ENCODE results near the gene INTS3. TPM values are rescaled to one million over a fixed set of nuclear protein-coding genes. Genes with fewer than 3 reads are reported as not detected.
A peak's percentile ranks its signal among the peaks of the same experiment; 100 is the strongest.
"Not testable (repeated sequence)": the region's sequence is repeated elsewhere in the genome, so short reads cannot be mapped to it uniquely, and the experiment has no call there.

INTS3 gene
- polyA plus RNA-seq, 1 donor, result 142 TPM

DNA sequence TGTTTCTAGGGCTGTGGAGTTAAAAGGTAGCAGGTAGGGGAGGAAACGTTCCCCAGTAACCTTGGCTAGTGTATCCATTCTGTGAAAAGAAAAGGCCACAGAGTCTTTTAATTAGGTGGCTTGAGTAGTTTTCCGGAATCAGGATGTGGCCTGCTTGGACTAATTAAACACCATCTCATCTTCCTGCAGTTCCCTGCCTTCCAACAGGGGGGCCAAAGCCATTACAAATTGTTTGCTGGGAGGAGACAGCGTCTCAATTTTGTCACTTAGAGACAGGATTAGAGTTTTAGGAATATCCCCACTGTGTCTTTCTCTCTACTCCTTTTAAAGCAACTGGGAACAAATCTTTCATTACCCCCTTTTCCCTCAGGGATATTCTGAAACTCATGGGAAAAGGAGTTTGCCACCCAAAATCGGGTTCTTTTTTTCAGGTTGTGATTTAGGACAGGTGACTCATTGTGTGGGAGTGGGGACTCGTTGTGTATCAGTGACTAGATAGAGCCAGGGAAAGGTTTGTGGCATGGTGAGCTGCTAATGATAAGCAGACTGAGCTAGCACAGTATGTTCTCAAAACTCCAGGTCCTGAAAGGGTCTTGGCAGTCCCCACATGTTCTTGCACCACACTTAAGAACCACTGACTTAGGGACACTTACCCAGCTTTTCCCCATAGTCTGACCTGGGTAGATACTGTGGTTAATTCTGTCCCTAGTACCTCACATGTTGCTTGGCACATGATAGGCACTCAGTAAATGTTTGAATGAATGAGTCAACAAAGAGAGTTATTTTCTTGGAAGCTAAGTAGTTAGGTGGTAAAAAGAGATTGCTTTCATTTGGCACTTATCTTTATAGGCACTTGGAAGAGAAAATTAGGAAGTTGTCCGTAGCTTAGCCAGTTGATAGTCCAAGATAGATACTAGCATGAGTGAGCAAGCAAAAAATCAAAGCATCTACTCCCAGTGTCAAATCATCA, 22.5 kb downstream of the INTS3 start:
- DNase-seq, result no peak

DNA sequence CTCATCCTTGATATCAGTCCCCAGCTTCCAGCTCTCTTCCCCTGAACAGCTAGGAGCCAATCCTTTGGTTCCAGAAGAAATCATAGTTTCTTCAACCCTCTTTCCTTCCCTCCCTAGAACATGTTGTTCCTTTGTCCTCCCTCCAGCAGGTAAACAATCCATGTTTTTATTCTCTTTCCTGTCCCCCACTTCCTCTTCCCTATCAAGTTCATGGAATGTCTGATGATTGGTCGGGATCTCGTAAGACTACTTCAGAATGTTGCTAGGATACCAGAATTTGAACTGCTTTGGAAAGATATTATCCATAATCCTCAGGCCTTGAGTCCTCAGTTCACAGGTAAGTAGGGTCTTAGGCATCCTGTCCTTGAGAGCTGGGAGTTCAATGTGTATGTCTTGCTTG, 24.2 kb downstream of the INTS3 start:
- no peak for DNase-seq

DNA sequence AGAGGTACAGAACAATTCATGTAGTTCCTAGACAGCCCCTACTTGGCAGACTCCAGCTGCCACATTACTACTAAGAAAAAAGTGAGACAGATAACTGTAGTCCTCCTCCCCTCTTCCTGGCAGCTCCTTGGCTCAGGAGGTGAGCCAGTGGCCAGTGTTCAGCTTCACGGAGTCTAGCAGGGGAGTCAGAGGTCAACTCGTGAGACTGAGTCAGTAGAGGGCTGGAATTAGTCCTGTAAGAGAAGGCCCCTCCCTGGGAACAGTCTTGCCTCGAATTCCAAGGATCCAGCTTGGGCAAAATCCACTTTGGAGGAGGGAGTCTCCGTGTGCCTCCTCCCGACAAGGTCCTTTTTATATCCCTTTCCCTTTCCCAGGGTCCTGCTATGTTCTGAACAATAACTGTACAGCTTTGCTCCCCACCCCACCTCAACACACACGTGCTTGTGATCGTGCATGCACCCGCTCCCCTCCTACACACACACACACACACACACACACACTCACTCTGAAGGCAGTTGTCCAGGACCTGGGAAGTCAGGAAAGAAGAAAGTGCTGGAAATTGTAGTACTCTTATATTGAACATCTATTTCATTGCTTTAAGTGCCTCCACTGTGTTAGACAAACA, 24.8 kb downstream of the INTS3 start:
- no peak for DNase-seq

DNA sequence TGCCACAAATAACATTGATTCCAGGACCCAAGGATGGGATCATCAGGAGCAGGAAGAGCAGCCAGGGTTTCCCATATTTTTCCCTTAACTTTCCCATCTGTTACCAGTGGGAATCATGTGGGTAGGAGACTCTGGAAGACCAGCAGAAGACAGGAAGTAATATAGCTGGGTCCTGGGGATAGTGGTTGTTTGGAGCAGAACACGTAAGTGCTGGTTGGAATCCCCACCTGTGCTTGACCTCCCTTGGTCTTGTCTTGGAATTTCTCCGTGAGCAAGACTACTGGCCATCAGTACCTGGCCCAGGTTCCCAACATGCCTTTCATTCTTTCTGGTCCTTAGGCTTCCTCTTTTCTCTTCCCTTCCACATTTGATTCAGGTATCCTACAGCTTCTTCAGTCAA, 26.4 kb downstream of the INTS3 start:
- DNase-seq, result no peak

DNA sequence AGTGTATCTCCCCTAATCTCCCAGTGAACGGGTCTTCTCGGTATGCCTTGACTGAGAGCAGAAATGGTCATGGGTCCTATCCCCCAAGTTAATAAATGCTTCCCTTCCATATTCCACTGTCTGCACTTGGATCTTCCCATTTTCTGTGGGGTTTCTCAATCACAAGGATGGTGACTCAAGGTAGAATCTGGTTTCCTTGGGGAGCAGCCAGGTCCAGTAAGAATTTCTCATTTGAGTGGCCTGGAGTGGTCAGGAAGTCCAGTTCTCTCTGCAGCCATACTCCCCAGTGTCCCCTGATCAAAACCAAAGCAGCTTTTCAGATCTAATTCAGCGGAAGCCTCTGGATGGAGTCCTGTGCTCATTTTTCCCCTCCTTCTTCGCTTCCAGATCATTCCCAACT, 32.6 kb downstream of the INTS3 start:
- DNase-seq, result no peak

DNA sequence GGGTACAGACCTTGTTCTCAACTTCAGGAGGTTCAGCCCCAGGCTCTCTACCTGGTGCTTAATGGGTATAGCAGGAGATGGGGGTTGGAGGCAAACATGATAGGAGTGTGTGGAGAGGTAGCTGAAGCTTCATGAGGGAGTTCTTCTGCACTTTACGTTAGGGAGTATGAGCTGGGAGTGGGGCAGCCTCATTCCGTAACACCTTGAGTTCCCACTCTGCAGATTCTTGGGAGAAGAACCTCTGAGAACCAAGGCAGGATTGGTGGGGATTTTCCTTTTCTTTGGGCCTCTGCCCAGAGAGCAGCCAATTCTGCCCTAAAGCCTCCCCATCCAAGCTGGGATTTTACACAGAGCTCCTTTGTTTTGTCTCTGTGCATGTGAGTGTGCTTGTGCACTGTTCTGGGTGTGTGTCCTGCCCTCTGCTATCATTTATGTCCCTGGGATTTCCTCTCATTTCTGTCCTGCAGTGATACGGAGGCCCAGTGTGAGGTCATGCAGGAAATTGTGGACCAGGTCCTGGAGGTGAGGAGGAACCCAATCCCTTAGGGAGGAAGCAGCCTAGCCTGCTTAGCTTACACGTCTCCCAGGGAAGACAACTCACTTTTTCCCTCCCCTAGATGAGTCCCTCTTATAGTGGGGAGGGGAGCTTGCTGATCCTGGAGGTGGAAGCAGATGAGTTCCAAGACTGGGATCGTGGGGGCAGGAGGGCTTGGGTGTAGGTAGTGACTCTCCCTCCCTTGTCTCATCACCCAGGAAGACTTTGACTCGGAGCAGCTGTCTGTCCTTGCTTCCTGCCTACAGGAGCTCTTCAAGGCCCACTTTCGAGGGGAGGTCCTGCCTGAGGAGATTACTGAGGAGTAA, 35.7 kb downstream of the INTS3 start:
- no peak for DNase-seq

DNA sequence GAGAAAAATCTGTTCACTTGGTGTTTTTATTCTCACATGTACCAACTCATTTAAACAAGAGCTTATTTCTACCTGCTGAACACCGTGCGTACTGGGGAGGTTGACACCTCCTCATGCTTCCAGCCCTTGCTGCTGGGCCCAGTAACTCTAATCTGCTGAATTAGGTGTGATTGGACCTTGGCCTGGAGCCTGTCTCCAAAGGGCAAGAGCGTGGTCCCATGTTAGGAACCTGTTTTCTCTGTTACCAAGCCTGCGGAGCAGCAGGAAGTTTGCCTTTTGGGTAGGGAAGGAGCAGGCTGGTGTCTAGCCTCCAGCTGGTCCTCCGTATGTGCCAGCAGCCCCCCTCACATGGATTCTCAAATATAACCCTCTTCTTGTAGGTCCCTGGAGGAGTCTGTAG, 36.5 kb downstream of the INTS3 start:
- DNase-seq, result no peak

DNA sequence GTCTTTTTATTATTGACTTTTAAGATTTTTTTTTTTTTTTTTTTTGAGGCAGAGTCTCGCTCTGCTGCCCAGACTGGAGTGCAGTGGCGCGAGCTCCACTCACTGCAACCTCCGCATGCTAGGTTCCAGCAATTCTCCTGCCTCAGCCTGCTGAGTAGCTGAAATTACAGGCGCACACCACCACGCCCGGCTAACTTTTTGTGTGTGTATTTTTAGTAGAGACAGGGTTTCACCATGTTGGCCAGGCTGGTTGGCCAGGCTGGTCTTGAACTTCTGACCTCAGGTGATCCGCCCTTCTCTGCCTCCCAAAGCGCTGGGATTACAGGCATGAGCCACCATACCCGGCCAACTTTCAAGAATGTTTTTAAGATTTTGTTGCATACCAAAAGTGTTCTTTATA, 38.8 kb downstream of the INTS3 start:
- DNase-seq, result not testable (repeated sequence)

DNA sequence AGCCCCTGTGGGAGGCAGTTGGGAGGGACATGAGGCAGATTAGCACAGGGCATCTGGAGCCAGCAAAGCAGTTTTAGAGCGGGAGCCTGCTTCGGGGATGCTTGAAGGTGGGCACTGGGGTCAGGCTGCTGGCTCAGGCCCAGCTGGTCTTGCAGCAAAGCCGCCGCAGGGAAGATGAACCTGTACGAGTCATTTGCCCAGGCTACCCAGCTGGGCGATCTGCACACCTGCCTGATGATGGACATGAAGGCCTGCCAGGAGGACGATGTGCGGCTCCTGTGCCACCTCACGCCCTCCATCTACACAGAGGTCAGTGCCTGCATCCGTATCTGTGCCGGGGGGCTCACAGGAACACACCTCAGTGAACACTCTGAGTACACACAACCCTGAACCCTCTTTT, 39.7 kb downstream of the INTS3 start:
- DNase-seq, result no peak

DNA sequence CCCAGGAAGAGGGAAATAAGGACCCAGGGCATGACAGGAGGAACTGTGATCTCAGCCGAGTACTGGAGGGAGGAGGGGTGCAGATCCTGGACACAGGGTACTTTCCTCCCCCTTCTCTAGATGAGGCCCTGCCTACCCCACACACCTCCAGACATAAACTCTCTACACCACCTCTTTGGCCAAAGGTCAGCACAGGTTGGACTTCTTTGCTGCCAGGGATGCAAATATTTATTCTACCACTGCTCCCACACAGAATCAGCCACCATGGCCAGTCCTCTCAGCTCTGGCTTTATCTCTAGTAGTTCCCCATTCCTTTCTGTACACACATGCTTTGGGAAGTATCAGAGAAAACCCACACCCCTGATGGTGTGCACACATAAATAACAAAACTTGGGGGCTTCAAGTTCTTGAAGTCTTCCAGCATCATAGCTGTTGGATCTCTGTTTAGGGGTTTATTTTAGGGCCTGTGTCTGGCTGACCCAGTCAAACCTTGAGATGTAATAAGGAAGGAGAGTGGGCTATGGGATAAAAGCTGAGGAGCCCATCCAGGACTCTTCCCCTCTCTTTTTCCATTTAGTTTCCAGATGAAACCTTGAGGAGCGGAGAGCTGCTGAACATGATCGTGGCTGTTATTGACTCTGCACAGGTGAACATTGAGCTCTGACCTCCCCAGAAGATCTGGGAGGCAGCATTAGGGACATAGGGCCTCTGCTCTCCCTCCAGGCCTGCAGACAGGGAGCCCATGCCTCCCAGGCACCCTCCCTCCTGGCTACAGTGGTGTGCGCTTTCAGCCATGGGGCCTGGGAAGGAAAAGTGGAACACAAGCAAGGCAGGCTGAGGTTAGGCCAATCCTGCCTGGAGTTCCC, 40.7 kb downstream of the INTS3 start:
- no peak for DNase-seq

DNA sequence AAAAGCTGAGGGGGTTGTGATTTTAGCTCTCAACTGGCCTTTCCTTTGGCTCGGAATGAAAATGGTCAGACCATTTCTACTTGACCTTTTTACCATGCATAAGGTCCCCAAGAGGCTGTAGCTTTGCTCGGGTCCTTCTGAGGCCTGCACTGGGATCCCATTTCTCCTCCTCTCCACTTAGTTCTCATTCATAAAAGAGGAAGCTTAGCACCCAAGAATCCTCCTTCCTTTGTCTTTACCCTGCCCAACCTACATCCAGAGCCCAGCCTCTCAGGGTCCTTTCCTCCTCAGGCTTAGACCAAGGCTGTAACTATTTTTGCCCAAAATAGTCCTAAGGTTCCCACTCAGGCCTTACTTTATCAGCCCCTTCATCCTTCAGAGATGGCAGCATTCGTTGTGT, 41.4 kb downstream of the INTS3 start:
- no peak for DNase-seq

DNA sequence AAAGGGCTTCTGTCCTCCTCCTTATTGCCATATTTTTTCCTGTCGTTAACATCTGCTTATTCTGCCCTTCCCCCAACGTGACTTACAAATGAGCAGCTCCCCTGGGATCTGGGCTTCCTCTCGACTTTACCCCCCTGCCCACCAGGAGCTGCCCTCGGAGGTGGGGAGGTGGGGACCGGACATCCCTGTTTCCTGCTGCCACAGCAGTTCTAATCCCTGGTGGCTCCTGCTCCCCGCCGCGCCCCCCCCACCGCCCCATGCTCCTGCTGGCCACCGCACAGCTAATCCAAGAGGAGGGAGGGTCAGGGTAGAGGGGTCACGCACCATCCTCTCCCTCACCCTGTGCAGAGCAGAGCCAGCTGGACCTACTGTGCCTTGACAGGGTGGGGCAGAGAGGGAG, 42.9 kb downstream of the INTS3 start:
- DNase-seq, result no peak

DNA sequence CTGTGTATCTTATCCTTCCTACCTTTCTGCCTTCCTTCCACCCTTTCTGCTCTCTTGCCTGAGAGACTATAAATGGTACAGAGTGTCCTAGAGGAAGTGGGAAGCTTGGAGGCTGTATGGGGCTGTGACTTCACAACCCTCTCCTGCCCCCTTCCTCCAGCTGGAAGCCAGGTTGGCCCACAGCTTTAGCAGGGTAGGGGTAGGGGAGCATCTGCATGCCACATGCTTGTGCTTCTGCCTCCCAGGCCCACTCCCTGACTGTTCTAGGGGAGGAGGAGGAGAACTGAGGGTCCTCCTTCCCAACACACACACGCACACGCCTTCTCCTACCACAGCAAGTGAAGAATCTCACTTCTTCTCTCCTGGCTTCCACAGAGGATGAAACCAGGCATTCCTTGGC, 43.4 kb downstream of the INTS3 start:
- no peak for DNase-seq

DNA sequence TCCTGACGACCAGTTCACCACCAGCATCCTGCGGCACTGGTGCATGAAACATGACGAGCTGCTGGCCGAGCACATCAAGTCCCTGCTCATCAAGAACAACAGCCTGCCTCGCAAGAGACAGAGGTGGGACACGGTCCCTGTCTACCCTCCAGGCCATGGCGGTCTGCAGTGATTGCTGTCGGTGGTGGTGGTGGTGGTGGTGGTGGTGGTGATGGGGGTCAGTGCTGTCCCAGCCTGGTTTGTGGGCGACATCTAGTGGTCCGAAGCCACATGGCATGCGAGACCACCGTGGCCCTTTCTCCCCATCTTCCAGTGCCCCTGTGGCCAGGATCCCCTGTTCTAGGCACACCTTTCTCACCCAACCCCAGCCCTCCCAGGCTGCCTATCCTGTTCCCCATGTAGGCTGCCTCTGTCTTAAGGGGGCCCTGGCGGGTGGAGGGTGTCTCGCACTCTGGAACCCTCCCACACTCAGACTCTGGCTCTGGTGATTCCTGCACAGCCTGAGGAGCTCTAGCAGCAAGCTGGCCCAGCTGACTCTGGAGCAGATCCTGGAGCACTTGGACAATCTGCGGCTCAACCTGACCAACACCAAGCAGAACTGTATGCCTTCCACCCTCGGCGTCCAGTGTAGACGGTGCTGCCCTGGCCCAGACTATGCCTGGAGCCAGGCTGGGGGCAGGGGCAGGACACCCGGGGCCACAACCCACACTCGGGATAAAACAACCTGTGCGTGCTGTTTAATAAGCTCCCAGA, 44.2 kb downstream of the INTS3 start:
- DNase-seq, result no peak

DNA sequence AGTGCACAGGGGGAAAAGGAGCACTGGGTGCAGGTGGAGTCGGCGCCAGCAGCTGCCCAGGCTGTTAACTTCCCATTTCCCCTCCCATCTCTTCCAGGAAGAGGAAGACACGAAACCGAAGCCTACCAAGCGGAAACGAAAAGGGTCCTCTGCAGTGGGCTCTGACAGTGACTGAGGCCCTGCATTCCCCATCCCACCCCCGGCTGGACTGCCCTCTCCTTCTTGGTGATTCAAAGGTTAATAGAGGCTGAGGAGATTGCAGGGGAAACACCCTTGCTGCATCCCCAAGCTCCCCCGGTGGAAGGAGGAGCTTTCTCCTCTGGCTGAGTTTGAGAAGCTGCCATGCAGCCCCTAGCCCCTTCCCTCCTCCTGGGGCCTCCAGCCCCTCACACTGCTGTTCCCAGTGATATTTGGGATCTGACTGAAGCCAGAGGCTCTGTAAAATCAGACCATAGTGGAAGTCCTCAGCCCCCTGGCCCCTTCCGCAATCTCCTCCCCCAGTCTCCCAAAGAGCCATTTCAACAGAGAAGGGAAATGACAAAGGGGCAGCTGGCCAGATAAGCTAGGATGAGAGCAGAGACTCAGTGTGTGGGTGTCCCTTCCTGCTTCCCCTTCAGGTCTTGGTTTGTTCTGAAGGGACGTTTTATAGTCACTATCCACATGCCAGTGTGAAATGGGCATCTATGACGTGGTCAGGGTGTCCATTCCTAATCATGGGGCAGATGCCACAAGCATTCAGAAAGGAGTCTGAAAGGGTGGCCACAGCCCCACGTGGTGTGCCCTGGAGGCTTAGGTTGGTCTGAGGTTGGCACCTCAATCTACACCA, 45.5 kb downstream of the INTS3 start:
- DNase-seq, result no peak

DNA sequence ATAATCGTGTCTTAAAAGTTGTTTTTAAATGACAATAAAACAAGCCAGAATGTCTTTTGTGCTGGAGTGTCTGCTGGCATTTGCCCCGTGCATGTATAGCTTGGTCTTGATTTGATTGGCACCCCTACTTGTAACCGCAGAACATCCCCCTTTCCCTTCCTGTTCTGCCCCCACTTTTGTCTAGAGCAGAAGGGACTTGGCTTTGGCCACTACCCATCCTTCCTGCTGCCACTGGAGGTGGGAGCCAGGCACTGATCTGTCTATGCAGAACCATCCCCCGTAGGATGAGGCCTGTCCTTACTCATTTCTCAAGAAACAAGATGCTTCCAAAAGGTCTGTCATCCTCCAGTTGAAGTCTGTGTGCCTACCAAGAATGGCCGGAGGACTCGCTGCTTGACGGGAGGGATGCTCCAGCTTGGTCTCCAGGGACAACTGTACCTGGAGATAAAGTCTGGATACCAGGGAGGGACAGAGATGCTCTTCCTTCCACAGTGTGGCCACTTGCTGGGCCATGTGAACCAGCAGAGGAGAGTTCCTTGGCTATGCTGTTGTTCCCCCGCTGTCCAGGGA, 46.3 kb downstream of the INTS3 start:
- DNase-seq, result no peak

DNA sequence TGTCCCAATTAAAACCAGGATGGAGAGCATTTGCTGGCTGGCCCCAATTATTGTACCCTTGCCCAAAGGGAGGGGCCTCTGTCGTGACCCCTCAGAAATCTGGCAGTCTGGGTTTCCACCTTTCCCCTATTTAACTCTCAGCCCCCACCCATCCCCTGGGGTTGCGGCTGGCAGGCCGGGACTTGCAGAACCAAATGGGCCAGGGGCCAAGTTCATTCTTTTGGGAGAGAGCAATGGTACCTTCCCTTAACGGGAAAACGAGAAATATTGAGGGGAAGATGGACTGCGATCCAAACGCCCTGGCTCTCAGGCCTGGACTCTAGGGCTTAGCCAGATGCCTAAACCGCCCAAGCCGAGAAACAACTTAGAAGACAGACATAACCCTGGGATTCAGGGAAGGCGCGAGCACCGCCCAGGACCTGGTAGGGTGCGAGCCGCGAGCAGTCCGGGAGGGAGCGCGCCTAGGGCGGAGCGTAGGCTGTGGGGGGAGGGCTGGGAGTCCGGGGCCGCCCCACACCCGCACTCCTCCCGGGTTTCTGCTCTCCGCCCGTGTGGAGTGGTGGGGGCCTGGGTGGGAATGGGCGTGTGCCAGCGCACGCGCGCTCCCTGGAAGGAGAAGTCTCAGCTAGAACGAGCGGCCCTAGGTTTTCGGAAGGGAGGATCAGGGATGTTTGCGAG, 47.1 kb downstream of the INTS3 start, which contains the start of gene SLC27A3:
Gene SLC27A3, plus strand, starts transcription at position 628 of the 678 bp plus-strand sequence. CDS start 91 bp downstream, outside the sequence.
- peak; percentile 61 for DNase-seq

DNA sequence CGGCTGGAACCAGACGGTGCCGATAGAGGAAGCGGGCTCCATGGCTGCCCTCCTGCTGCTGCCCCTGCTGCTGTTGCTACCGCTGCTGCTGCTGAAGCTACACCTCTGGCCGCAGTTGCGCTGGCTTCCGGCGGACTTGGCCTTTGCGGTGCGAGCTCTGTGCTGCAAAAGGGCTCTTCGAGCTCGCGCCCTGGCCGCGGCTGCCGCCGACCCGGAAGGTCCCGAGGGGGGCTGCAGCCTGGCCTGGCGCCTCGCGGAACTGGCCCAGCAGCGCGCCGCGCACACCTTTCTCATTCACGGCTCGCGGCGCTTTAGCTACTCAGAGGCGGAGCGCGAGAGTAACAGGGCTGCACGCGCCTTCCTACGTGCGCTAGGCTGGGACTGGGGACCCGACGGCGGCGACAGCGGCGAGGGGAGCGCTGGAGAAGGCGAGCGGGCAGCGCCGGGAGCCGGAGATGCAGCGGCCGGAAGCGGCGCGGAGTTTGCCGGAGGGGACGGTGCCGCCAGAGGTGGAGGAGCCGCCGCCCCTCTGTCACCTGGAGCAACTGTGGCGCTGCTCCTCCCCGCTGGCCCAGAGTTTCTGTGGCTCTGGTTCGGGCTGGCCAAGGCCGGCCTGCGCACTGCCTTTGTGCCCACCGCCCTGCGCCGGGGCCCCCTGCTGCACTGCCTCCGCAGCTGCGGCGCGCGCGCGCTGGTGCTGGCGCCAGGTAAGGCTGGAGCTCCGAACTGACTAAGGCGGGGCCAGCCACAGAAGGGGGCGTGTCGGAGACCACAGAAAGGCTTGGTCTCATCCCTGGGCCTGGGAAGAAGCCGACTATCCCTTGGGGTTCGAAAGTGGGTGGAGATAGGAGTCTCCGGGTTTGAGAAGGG, 47.8 kb downstream of the INTS3 start:
- peak; percentile 77 for DNase-seq
